Measurements from ENCODE around the gene MCF2L.

DNA sequence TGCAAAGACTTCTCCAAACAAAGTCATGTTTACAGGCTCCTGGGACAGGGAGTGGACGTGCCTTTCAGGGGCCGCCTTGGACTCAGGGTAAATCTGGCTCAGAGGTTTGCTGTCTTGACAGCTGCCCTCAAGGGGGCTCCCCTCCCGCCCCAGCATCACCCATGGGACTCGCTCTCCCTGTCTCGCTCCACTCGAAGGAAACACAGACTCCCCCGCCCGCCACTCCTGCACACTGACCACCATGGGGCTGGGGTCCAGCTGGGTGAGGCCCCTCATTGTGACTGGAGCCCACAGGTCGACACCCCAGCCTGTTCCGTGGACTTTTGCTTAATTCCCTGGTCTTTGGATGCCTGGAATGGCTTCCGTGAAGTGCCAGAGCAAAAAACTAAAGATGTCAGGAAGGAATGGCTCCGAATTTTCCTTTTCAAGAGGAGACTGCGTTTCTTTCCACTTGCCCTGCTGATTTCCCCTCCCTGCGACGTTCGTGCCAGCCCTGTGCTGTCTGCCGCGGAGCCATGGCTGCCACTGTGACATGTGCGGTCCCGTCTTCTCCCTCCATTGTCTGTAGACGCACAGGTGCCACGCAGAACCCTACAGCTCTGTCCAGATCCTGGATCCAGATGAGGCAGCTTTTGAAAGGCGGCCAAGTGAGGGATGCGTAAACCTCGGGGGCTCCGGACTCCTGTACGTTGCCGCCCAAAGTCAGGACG is 48.6 kb downstream of the MCF2L start:
- TF ChIP-seq, protein P1, sequence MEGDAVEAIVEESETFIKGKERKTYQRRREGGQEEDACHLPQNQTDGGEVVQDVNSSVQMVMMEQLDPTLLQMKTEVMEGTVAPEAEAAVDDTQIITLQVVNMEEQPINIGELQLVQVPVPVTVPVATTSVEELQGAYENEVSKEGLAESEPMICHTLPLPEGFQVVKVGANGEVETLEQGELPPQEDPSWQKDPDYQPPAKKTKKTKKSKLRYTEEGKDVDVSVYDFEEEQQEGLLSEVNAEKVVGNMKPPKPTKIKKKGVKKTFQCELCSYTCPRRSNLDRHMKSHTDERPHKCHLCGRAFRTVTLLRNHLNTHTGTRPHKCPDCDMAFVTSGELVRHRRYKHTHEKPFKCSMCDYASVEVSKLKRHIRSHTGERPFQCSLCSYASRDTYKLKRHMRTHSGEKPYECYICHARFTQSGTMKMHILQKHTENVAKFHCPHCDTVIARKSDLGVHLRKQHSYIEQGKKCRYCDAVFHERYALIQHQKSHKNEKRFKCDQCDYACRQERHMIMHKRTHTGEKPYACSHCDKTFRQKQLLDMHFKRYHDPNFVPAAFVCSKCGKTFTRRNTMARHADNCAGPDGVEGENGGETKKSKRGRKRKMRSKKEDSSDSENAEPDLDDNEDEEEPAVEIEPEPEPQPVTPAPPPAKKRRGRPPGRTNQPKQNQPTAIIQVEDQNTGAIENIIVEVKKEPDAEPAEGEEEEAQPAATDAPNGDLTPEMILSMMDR (IDR thresholded peaks at IDR 0.05; ENCODE audit: insufficient read depth, low read length) = no peak
- no peak for TF ChIP-seq POLR2AphosphoS5 (IDR thresholded peaks at IDR 0.05; ENCODE audit: low read depth)
- TF ChIP-seq, protein P2, sequence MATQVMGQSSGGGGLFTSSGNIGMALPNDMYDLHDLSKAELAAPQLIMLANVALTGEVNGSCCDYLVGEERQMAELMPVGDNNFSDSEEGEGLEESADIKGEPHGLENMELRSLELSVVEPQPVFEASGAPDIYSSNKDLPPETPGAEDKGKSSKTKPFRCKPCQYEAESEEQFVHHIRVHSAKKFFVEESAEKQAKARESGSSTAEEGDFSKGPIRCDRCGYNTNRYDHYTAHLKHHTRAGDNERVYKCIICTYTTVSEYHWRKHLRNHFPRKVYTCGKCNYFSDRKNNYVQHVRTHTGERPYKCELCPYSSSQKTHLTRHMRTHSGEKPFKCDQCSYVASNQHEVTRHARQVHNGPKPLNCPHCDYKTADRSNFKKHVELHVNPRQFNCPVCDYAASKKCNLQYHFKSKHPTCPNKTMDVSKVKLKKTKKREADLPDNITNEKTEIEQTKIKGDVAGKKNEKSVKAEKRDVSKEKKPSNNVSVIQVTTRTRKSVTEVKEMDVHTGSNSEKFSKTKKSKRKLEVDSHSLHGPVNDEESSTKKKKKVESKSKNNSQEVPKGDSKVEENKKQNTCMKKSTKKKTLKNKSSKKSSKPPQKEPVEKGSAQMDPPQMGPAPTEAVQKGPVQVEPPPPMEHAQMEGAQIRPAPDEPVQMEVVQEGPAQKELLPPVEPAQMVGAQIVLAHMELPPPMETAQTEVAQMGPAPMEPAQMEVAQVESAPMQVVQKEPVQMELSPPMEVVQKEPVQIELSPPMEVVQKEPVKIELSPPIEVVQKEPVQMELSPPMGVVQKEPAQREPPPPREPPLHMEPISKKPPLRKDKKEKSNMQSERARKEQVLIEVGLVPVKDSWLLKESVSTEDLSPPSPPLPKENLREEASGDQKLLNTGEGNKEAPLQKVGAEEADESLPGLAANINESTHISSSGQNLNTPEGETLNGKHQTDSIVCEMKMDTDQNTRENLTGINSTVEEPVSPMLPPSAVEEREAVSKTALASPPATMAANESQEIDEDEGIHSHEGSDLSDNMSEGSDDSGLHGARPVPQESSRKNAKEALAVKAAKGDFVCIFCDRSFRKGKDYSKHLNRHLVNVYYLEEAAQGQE (IDR thresholded peaks at IDR 0.05; ENCODE audit: insufficient replicate concordance, low read depth) = no peak
- no peak for TF ChIP-seq SPI1 (IDR thresholded peaks at IDR 0.05; ENCODE audit: borderline replicate concordance, low read depth)

Measured in HL-60 (cell line).